Measurements from ENCODE around the gene PBX1.

The PBX1 gene

GRCh38 chr1:164670026-164670425 is 111.0 kb downstream of the PBX1 start:
- DNase-seq (no peak), ATAC-seq (no peak)

GRCh38 chr1:164670786-164671185 is 111.8 kb downstream of the PBX1 start:
- no peak for ATAC-seq
- no peak for DNase-seq

- DNase-seq = no peak
- no peak for ATAC-seq
Measured at GRCh38 chr1:164671323-164671965, 112.5 kb downstream of the PBX1 start.

- DNase-seq = no peak
- no peak for ATAC-seq
Measured at GRCh38 chr1:164671966-164672571, 113.1 kb downstream of the PBX1 start.

GRCh38 chr1:164672588-164672987 is 113.6 kb downstream of the PBX1 start:
- DNase-seq (no peak), ATAC-seq (no peak)

GRCh38 chr1:164673584-164674214 is 114.7 kb downstream of the PBX1 start:
- ATAC-seq = no peak
- DNase-seq = no peak

GRCh38 chr1:164675342-164675904 is 116.4 kb downstream of the PBX1 start:
- DNase-seq (no peak), ATAC-seq (no peak)

GRCh38 chr1:164678136-164678700 is 119.2 kb downstream of the PBX1 start:
- ATAC-seq = no peak
- no peak for DNase-seq

GRCh38 chr1:164682570-164682969 is 123.6 kb downstream of the PBX1 start:
- ATAC-seq (no peak), DNase-seq (no peak)

GRCh38 chr1:164683235-164683634 is 124.3 kb downstream of the PBX1 start:
- ATAC-seq = no peak

GRCh38 chr1:164685266-164686035 is 126.5 kb downstream of the PBX1 start:
- ATAC-seq = no peak
- no peak for DNase-seq

More at GRCh38 chr1:164683235-164683634, 124.3 kb downstream of the PBX1 start:
- DNase-seq = no peak

GRCh38 chr1:164687777-164688176 is 128.8 kb downstream of the PBX1 start:
- DNase-seq (no peak), ATAC-seq (no peak)

GRCh38 chr1:164688791-164689190 is 129.8 kb downstream of the PBX1 start:
- DNase-seq (no peak), ATAC-seq (no peak)

- ATAC-seq (no peak), DNase-seq (no peak)
Measured at GRCh38 chr1:164689672-164690511, 130.9 kb downstream of the PBX1 start.

- ATAC-seq = no peak
- DNase-seq = no peak
Measured at GRCh38 chr1:164692420-164692819, 133.4 kb downstream of the PBX1 start.

- ATAC-seq (no peak), DNase-seq (no peak)
Measured at GRCh38 chr1:164693564-164694359, 134.8 kb downstream of the PBX1 start.

GRCh38 chr1:164694505-164694904 is 135.5 kb downstream of the PBX1 start:
- no peak for DNase-seq
- ATAC-seq = no peak

GRCh38 chr1:164695956-164696665 is 137.1 kb downstream of the PBX1 start:
- no peak for ATAC-seq
- no peak for DNase-seq

GRCh38 chr1:164699815-164700491 is 141.0 kb downstream of the PBX1 start:
- no peak for ATAC-seq
- no peak for DNase-seq

Measured in stimulated activated naive CD8-positive, alpha-beta T cell treated with anti-CD3 and anti-CD28 coated beads, Interleukin-15, Interleukin-2, amounts not matched to agents 100 U/mL and 50 U/mL, for 24 hours (primary cell).